PC-3 (cell line): ENCODE results near the gene BSG. TPM values are rescaled to one million over a fixed set of nuclear protein-coding genes. Genes with fewer than 3 reads are reported as not detected.

Experiments used
- ATAC-seq: fragments of 200-7000 bp; cut with Tn5 transposase; 2 replicates; pipeline ENCODE4 v1.9.1; 2020; ENCODE audit warnings: mild to moderate bottlenecking, moderate library complexity
- BruUV-seq: library from RNA; stranded (reverse); fragments of 400-500 nt; replicated peaks from 2 replicates; lab custom pipeline; 2021; lab: Mats Ljungman, UMichigan
- CTCF ChIA-PET: fragments of 300-600 bp; sonication (Branson Sonifier 250); formaldehyde crosslinking; loops from one replicate; lab custom pipeline; 2022; ENCODE audit warnings: antibody characterized with exemption; lab: Charles Lee
- POLR2A ChIA-PET: fragments of 300-600 bp; sonication (Branson Sonifier 250); formaldehyde crosslinking; loops from one replicate; lab custom pipeline; 2022; ENCODE audit warnings: antibody characterized with exemption; ENCODE audit not compliant: unreplicated experiment; lab: Charles Lee
- DNase-seq: peaks from one replicate; pipeline ENCODE4 v3.0.0-alpha.2; 2015
- H2AFZ ChIP-seq: fragments of 300-600 bp; sonication (generic); 2 replicates; pipeline ENCODE4 v1.6.0; 2016; ENCODE audit warnings: antibody characterized with exemption, low read length
- H3F3A ChIP-seq: fragments of 300-600 bp; sonication (generic); one replicate; pipeline ENCODE4 v1.6.0; 2017; ENCODE audit warnings: antibody characterized with exemption, low read length, control low read depth, mild to moderate bottlenecking; ENCODE audit not compliant: unreplicated experiment
- H3K27ac ChIP-seq: fragments of 300-600 bp; sonication (generic); 2 replicates; pipeline ENCODE4 v1.5.1; 2016; ENCODE audit warnings: mild to moderate bottlenecking, low read length
- H3K27me3 ChIP-seq: fragments of 300-600 bp; sonication (generic); 2 replicates; pipeline ENCODE4 v1.6.1; 2016; ENCODE audit warnings: low read length, mixed read lengths
- H3K36me3 ChIP-seq: fragments of 300-600 bp; sonication (generic); 2 replicates; pipeline ENCODE4 v1.6.1; 2016; ENCODE audit warnings: low read depth, mixed run types, low read length, mixed read lengths
- H3K4me1 ChIP-seq: fragments of 300-600 bp; sonication (generic); 2 replicates; pipeline ENCODE4 v1.5.1; 2016; ENCODE audit warnings: low read length; ENCODE audit not compliant: insufficient read depth
- H3K4me2 ChIP-seq: fragments of 300-600 bp; sonication (generic); 2 replicates; pipeline ENCODE4 v1.6.0; 2016; ENCODE audit warnings: low read length
- H3K4me3 ChIP-seq: fragments of 300-600 bp; sonication (generic); 2 replicates; pipeline ENCODE4 v1.5.1; 2016; ENCODE audit warnings: mild to moderate bottlenecking, low read length, mixed read lengths
- H3K79me2 ChIP-seq: fragments of 300-600 bp; sonication (generic); 2 replicates; pipeline ENCODE4 v1.6.1; 2017; ENCODE audit warnings: low read length, mixed read lengths
- H3K9ac ChIP-seq: fragments of 300-600 bp; sonication (generic); 2 replicates; pipeline ENCODE4 v1.6.0; 2016; ENCODE audit warnings: mild to moderate bottlenecking, low read length
- H3K9me2 ChIP-seq: fragments of 300-600 bp; sonication (generic); replicated peaks from 2 replicates; pipeline ENCODE4 v1.6.1; 2016; ENCODE audit warnings: mixed run types, low read length, mixed read lengths
- H3K9me3 ChIP-seq: fragments of 300-600 bp; sonication (generic); 2 replicates; pipeline ENCODE4 v1.6.1; 2016; ENCODE audit warnings: low read length, mixed read lengths
- H4K20me1 ChIP-seq: fragments of 300-600 bp; sonication (generic); 2 replicates; pipeline ENCODE4 v1.6.1; 2016; ENCODE audit warnings: low read length, mixed read lengths
- CTCF ChIP-seq: fragments of 300-600 bp; sonication (generic); conservative IDR thresholded peaks from 2 replicates; pipeline ENCODE4 v1.5.1; 2017; ENCODE audit warnings: antibody characterized with exemption, low read depth, mild to moderate bottlenecking, low read length
- EZH2 ChIP-seq: fragments of 300-600 bp; sonication (generic); IDR thresholded peaks from one replicate; pipeline ENCODE4 v1.6.1; 2017; ENCODE audit warnings: antibody characterized with exemption, mild to moderate bottlenecking, low read length; ENCODE audit not compliant: unreplicated experiment
- EZH2phosphoT487 ChIP-seq: fragments of 300-600 bp; sonication (generic); IDR thresholded peaks from 2 replicates; pipeline ENCODE4 v1.6.1; 2018; ENCODE audit warnings: mild to moderate bottlenecking, antibody characterized with exemption, low read length, borderline replicate concordance
- intact Hi-C: fragments of 100-400 bp; cut with micrococcal nuclease; formaldehyde crosslinking; loops from 2 replicates; pipeline ENCODE4 v1.9.0; 2023
- total RNA-seq: library from RNA; depleted of rRNA; stranded (reverse); fragments of >200 nt; gene quantifications from 2 replicates; pipeline ENCODE4 v1.2.3, GENCODE V29; 2014

The BSG gene
- total RNA-seq, 1 experiment from 2014 or later = 458 TPM

GRCh38 chr19:593505-593904 is 21.1 kb downstream of the BSG start:
- DNase-seq = no peak
- no peak overlapping the region for H3K4me3 ChIP-seq
- H3K36me3 ChIP-seq = no peaks in the 10 kb centered on the region
- no peak overlapping the region for H3K27ac ChIP-seq
- no peak overlapping the region for H2AFZ ChIP-seq
- TF ChIP-seq EZH2 (no peak), CTCF (no peak), EZH2phosphoT487 (no peak)
- POLR2A ChIA-PET = no interaction called here
- no peak overlapping the region for H3K9ac ChIP-seq
- peaks cover 7% of the 10 kb centered on the region; the same call in 1 of the 2 replicates for H3K27me3 ChIP-seq
- no peaks in the 10 kb centered on the region for H3K9me2 ChIP-seq
- H4K20me1 ChIP-seq = no peaks in the 10 kb centered on the region
- peaks cover 2% of the 10 kb centered on the region; the same call in 1 of the 2 replicates for H3K4me1 ChIP-seq
- no peak overlapping the region for H3K4me2 ChIP-seq
- H3K9me3 ChIP-seq = no peaks in the 10 kb centered on the region
- BruUV-seq = no TSS peak
- intact Hi-C loops = no loop called here
- no peak for ATAC-seq
- H3F3A ChIP-seq = no peaks in the 10 kb centered on the region
- no peaks in the 10 kb centered on the region for H3K79me2 ChIP-seq
- CTCF ChIA-PET = no interaction called here

- no peak for ATAC-seq
- peaks cover under 1% of the 10 kb centered on the region; the same call in 1 of the 2 replicates for H3K27me3 ChIP-seq
- no peaks in the 10 kb centered on the region for H3K9me3 ChIP-seq
Measured at GRCh38 chr19:594265-594870, 22.0 kb downstream of the BSG start.

More at GRCh38 chr19:594265-594870, 22.0 kb downstream of the BSG start:
- Histone ChIP-seq H3K79me2 (no peaks in the 10 kb centered on the region), H3K4me2 (no peak overlapping the region), H2AFZ (no peak overlapping the region), H3F3A (no peaks in the 10 kb centered on the region), H3K36me3 (no peaks in the 10 kb centered on the region), H3K4me1 (no peaks in the 10 kb centered on the region), H3K9me2 (no peaks in the 10 kb centered on the region), H3K4me3 (no peak overlapping the region), H3K9ac (no peak overlapping the region), H3K27ac (no peak overlapping the region), H4K20me1 (no peaks in the 10 kb centered on the region)
- ChIA-PET CTCF (no interaction called here), POLR2A (no interaction called here)
- intact Hi-C loops = no loop called here
- DNase-seq = no peak
- TF ChIP-seq EZH2phosphoT487 = no peak
- TF ChIP-seq EZH2 = no peak
- no peak for TF ChIP-seq CTCF
- BruUV-seq = no TSS peak
